Adrenal gland (tissue), 5 donors: Measurements from ENCODE around the gene PPP1R37.

Source experiments
- POLR2A ChIP-seq, 2 donors: fragments of 450-650 bp; IDR thresholded peaks; one replicate each; pipeline ENCODE4 v1.6.1; 2017; ENCODE audit warnings: antibody characterized with exemption in 2 of 2, mild to moderate bottlenecking in 2 of 2, moderate library complexity in 1 of 2
- TF ChIP-seq, protein P1 (sequence below), 6 experiments: fragments of 450-650 bp in 4 of 6; fragments of 200-600 bp in 2 of 6; sonication (generic) in 1 of 6; IDR thresholded peaks; 1 replicate in 5 of 6; 2 replicates in 1 of 6; pipeline versions ENCODE4 v1.5.1 to v1.8.0; 2016 to 2021; ENCODE audit warnings: antibody characterized with exemption in 6 of 6, mild to moderate bottlenecking in 2 of 6, moderate library complexity in 1 of 6
- donor health status: DM: no; HTN: no; CAD: no.

- TF ChIP-seq, protein P1, sequence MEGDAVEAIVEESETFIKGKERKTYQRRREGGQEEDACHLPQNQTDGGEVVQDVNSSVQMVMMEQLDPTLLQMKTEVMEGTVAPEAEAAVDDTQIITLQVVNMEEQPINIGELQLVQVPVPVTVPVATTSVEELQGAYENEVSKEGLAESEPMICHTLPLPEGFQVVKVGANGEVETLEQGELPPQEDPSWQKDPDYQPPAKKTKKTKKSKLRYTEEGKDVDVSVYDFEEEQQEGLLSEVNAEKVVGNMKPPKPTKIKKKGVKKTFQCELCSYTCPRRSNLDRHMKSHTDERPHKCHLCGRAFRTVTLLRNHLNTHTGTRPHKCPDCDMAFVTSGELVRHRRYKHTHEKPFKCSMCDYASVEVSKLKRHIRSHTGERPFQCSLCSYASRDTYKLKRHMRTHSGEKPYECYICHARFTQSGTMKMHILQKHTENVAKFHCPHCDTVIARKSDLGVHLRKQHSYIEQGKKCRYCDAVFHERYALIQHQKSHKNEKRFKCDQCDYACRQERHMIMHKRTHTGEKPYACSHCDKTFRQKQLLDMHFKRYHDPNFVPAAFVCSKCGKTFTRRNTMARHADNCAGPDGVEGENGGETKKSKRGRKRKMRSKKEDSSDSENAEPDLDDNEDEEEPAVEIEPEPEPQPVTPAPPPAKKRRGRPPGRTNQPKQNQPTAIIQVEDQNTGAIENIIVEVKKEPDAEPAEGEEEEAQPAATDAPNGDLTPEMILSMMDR (IDR thresholded peaks at IDR 0.05), result no peak
- TF ChIP-seq POLR2A (IDR thresholded peaks at IDR 0.05), result no peak
Observed at GRCh38 chr19:45130236-45130635, 37.3 kb downstream of the PPP1R37 start.
